H1 (cell line): ENCODE data around the gene NIM1K. TPM values are rescaled to one million over a fixed set of nuclear protein-coding genes. Genes with fewer than 3 reads are reported as not detected.

Source experiments
- CHD2 ChIP-seq: IDR thresholded peaks from 2 replicates; pipeline ENCODE4 v1.6.1; 2012; ENCODE audit warnings: low read length, improper control_type of control experiment
- GTF2F1 ChIP-seq: IDR thresholded peaks from 2 replicates; pipeline ENCODE4 v1.6.1; 2012; ENCODE audit warnings: low read depth, low read length, improper control_type of control experiment, borderline replicate concordance
- POU5F1 ChIP-seq: IDR thresholded peaks from 2 replicates; pipeline ENCODE4 v1.6.1; 2011; ENCODE audit warnings: low read depth, mild to moderate bottlenecking, low read length, moderate library complexity
- polyA plus RNA-seq, 7 experiments: library from polyadenylated mRNA; depleted of rRNA in 3 of 7; stranded (reverse) in 5 of 7; unstranded in 2 of 7; fragments of >200 nt in 5 of 7; fragments of 200-250 nt in 2 of 7; gene quantifications; 1 replicate in 5 of 7; 2 replicates in 1 of 7; 4 replicates in 1 of 7; pipeline versions ENCODE4 v1.2.1 to v1.2.3, GENCODE V29; 2011 to 2013; ENCODE audit warnings: missing spikeins in 2 of 7, mixed read lengths in 2 of 7
- total RNA-seq: library from RNA; stranded (reverse); fragmentation: NEBNext Ultra II Directional; extraction: Animal tissue kit (Norgen Biotek cat#: 25700); gene quantifications from 2 replicates; pipeline ENCODE4 v1.2.1, GENCODE V29; 2021
- TF ChIP-seq, protein P1 (sequence below): fragments of 300-600 bp; sonication (generic); IDR thresholded peaks from 2 replicates; pipeline ENCODE4 v1.7.1; 2012; ENCODE audit warnings: low read length, moderate library complexity, mild to moderate bottlenecking, inconsistent platforms; ENCODE audit not compliant: insufficient replicate concordance

The NIM1K gene
- total and polyA plus RNA-seq, 2 of the 8 experiments (the other 6 are each of a cell fraction or from before 2014, with no cell fraction given): not detected

DNA sequence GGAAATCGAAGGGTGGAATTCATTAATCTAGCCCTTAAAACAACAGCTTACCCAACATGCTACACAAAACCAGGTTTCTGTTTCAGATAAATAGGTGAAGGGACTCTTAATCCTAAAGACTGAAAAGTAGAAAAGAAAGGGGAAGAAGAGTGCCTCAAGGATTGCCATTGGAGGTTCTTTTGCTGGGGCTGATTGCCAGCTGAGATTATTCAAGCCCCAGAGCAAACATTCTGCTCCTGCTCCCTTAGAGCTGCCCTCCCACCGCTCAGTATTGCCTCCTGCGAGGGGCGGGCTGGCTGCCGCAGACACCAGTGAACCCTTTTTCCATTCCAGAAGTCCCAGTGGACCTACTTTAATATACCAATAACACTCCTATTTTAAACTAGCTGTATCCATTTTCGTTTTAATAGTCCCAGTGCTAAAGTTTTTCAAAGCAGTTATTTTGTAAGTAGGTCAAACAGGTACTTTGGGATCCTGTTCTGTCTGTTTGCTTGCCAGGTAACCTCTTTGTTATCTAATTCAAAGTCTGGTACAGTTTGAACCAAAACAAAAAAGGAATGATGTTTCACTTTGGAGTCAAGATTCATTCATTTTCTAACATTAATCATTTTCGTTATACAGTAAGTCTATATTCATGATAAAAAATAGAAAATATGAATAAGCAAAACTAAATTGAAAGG, 82.5 kb downstream of the NIM1K start (continued):
- TF ChIP-seq, protein P1, sequence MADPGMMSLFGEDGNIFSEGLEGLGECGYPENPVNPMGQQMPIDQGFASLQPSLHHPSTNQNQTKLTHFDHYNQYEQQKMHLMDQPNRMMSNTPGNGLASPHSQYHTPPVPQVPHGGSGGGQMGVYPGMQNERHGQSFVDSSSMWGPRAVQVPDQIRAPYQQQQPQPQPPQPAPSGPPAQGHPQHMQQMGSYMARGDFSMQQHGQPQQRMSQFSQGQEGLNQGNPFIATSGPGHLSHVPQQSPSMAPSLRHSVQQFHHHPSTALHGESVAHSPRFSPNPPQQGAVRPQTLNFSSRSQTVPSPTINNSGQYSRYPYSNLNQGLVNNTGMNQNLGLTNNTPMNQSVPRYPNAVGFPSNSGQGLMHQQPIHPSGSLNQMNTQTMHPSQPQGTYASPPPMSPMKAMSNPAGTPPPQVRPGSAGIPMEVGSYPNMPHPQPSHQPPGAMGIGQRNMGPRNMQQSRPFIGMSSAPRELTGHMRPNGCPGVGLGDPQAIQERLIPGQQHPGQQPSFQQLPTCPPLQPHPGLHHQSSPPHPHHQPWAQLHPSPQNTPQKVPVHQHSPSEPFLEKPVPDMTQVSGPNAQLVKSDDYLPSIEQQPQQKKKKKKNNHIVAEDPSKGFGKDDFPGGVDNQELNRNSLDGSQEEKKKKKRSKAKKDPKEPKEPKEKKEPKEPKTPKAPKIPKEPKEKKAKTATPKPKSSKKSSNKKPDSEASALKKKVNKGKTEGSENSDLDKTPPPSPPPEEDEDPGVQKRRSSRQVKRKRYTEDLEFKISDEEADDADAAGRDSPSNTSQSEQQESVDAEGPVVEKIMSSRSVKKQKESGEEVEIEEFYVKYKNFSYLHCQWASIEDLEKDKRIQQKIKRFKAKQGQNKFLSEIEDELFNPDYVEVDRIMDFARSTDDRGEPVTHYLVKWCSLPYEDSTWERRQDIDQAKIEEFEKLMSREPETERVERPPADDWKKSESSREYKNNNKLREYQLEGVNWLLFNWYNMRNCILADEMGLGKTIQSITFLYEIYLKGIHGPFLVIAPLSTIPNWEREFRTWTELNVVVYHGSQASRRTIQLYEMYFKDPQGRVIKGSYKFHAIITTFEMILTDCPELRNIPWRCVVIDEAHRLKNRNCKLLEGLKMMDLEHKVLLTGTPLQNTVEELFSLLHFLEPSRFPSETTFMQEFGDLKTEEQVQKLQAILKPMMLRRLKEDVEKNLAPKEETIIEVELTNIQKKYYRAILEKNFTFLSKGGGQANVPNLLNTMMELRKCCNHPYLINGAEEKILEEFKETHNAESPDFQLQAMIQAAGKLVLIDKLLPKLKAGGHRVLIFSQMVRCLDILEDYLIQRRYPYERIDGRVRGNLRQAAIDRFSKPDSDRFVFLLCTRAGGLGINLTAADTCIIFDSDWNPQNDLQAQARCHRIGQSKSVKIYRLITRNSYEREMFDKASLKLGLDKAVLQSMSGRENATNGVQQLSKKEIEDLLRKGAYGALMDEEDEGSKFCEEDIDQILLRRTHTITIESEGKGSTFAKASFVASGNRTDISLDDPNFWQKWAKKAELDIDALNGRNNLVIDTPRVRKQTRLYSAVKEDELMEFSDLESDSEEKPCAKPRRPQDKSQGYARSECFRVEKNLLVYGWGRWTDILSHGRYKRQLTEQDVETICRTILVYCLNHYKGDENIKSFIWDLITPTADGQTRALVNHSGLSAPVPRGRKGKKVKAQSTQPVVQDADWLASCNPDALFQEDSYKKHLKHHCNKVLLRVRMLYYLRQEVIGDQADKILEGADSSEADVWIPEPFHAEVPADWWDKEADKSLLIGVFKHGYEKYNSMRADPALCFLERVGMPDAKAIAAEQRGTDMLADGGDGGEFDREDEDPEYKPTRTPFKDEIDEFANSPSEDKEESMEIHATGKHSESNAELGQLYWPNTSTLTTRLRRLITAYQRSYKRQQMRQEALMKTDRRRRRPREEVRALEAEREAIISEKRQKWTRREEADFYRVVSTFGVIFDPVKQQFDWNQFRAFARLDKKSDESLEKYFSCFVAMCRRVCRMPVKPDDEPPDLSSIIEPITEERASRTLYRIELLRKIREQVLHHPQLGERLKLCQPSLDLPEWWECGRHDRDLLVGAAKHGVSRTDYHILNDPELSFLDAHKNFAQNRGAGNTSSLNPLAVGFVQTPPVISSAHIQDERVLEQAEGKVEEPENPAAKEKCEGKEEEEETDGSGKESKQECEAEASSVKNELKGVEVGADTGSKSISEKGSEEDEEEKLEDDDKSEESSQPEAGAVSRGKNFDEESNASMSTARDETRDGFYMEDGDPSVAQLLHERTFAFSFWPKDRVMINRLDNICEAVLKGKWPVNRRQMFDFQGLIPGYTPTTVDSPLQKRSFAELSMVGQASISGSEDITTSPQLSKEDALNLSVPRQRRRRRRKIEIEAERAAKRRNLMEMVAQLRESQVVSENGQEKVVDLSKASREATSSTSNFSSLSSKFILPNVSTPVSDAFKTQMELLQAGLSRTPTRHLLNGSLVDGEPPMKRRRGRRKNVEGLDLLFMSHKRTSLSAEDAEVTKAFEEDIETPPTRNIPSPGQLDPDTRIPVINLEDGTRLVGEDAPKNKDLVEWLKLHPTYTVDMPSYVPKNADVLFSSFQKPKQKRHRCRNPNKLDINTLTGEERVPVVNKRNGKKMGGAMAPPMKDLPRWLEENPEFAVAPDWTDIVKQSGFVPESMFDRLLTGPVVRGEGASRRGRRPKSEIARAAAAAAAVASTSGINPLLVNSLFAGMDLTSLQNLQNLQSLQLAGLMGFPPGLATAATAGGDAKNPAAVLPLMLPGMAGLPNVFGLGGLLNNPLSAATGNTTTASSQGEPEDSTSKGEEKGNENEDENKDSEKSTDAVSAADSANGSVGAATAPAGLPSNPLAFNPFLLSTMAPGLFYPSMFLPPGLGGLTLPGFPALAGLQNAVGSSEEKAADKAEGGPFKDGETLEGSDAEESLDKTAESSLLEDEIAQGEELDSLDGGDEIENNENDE: no peak
- no peak for TF ChIP-seq CHD2
- TF ChIP-seq GTF2F1: no peak
- no peak for TF ChIP-seq POU5F1
